K562 (cell line): ENCODE results near the gene PRSS53. TPM values are rescaled to one million over a fixed set of nuclear protein-coding genes. Genes with fewer than 3 reads are reported as not detected.

Experiments used
- C11orf30 ChIP-seq: fragments of 450-650 bp; IDR thresholded peaks from 2 replicates; pipeline ENCODE4 v1.6.1; 2016; ENCODE audit warnings: low read depth, mild to moderate bottlenecking
- CBFA2T3 ChIP-seq: fragments of 450-650 bp; IDR thresholded peaks from 2 replicates; pipeline ENCODE4 v1.6.1; 2017
- FOXA3 ChIP-seq, 2 experiments: fragments of 450-650 bp in 1 of 2; sonication (generic) in 1 of 2; formaldehyde crosslinking; IDR thresholded peaks in 1 of 2; conservative IDR thresholded peaks in 1 of 2; 2 replicates each; pipeline versions ENCODE4 v1.4.0 to v1.8.0; 2020 to 2022; ENCODE audit warnings: mild to moderate bottlenecking in 2 of 2, missing genetic modification reagents in 1 of 2
- JUND ChIP-seq, 2 experiments: IDR thresholded peaks; 2 replicates in 1 of 2; 3 replicates in 1 of 2; pipeline ENCODE4 v1.6.1; 2011; ENCODE audit warnings: borderline replicate concordance in 2 of 2, low read depth in 2 of 2, low read length in 2 of 2, improper control_type of control experiment in 1 of 2, missing biosample characterization in 1 of 2, missing genetic modification characterization in 1 of 2, missing genetic modification reagents in 1 of 2
- MECOM ChIP-seq: fragments of 250-450 bp; sonication (Bioruptor Pico); IDR thresholded peaks from 2 replicates; pipeline ENCODE4 v1.8.0; 2022; ENCODE audit warnings: inconsistent platforms
- polyA plus RNA-seq, 8 experiments: library from polyadenylated mRNA; depleted of rRNA in 4 of 8; stranded (reverse) in 5 of 8; unstranded in 3 of 8; fragments of >200 nt; fragmentation: Nextera tagmentation in 2 of 8; fragmentation: Illumina TruSeq in 1 of 8; extraction: Ambion mirVana in 2 of 8; extraction: Trizol in 1 of 8; gene quantifications; 2 replicates each; pipeline versions ENCODE4 v1.2.1 to v1.2.3, GENCODE V29; 2011 to 2014; ENCODE audit warnings: inconsistent platforms in 1 of 8, missing spikeins in 1 of 8
- total RNA-seq, 7 experiments: library from RNA; depleted of rRNA in 6 of 7; stranded (reverse); fragments of >200 nt in 6 of 7; fragmentation: Illumina TruSeq in 2 of 7; extraction: Trizol in 2 of 7; gene quantifications; 2 replicates each; pipeline versions ENCODE4 v1.2.1 to v1.2.3, GENCODE V29; 2011 to 2021; ENCODE audit warnings: low replicate concordance in 1 of 7
- TF ChIP-seq, protein P1 (sequence below): fragments of 450-650 bp; IDR thresholded peaks from 2 replicates; pipeline ENCODE4 v1.6.1; 2014; ENCODE audit warnings: low read depth, mild to moderate bottlenecking, moderate library complexity, borderline replicate concordance

PRSS53 gene
- total and polyA plus RNA-seq, 9 of the 15 experiments (the other 6 are each of a cell fraction or from before 2014, with no cell fraction given): 0.40 to 1.9 (median 0.78) TPM; not detected in 2

DNA sequence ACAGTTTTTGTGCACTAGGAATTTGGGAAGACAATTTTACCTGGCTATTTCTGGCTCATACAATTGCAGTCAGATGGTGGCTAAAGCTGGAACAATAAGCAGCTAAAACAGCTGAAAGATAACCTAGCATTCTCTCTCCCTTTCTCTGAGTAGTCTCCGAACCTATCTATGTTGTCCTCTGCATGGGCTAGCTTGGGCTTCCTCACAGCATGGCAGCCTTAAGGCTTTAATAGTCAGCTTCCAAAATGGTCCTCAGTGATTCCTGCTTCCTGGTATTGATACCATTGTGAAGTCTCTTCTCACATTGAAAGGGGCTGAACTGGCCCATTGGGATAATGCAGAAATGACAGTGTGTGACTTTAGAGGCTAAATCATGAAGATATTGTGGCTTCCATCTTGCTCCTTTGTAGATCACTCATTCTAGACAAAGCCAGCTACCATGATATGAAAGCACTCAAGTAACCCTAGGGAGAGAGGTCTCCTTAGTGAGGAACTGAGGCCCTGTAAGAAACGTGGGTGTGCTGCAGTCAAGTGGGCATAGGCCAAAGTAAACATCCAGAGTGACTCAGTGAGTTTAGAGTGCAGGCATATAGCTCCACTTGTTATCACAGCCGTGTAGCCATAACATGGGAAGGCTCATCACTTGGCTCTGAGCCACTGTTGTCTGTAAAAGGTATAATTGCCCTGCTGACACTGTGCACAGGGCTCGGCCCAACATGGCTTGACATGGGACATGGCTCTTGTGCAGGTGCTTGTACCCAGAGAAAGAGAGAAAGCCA, 11.3 kb upstream of the PRSS53 start (continued):
- TF ChIP-seq CBFA2T3 (peak; percentile 44), C11orf30 (peak; percentile 42; the same call in 1 of the 2 replicates), FOXA3 (CRISPR knock-in tag; conservative IDR thresholded peaks at IDR 0.05 in 1 of 2, IDR thresholded peaks at IDR 0.05 in 1 of 2) (peak; percentile 71 to 93), JUND (IDR thresholded peaks at IDR 0.05; ENCODE audit: borderline replicate concordance, low read depth, low read length) (peak; percentile 53; the same call in 1 of the 2 replicates), JUND (tag; IDR thresholded peaks at IDR 0.05; ENCODE audit: borderline replicate concordance, low read depth, low read length) (no peak), MECOM (CRISPR knock-in tag) (peak; percentile 76; the same call in 1 of the 2 replicates)
- TF ChIP-seq, protein P1, sequence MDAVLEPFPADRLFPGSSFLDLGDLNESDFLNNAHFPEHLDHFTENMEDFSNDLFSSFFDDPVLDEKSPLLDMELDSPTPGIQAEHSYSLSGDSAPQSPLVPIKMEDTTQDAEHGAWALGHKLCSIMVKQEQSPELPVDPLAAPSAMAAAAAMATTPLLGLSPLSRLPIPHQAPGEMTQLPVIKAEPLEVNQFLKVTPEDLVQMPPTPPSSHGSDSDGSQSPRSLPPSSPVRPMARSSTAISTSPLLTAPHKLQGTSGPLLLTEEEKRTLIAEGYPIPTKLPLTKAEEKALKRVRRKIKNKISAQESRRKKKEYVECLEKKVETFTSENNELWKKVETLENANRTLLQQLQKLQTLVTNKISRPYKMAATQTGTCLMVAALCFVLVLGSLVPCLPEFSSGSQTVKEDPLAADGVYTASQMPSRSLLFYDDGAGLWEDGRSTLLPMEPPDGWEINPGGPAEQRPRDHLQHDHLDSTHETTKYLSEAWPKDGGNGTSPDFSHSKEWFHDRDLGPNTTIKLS: no peak
